Right atrium auricular region (tissue), 2 donors: Measurements from ENCODE around the gene PAK6. TPM values are rescaled to one million over a fixed set of nuclear protein-coding genes. Genes with fewer than 3 reads are reported as not detected.

ENCODE experiments used
- DNase-seq: peaks from one replicate; pipeline ENCODE4 v3.0.0-alpha.2; 2019; ENCODE audit warnings: low spot score
- H3K27ac ChIP-seq, 2 donors: fragments of 200-600 bp; sonication (generic); 1 replicate in 1 of 2; 2 replicates in 1 of 2; pipeline ENCODE4 v1.5.1; 2016 to 2019
- H3K27me3 ChIP-seq, 2 donors: fragments of 200-600 bp; sonication (generic); one replicate each; pipeline versions ENCODE4 v1.5.1 to v1.6.0; 2017 to 2019
- H3K36me3 ChIP-seq: fragments of 200-600 bp; sonication (generic); one replicate; pipeline ENCODE4 v1.5.1; 2016
- H3K4me1 ChIP-seq, 2 donors: fragments of 200-600 bp; sonication (generic); one replicate each; pipeline versions ENCODE4 v1.5.1 to v1.6.0; 2017 to 2019
- H3K4me3 ChIP-seq, 2 donors: fragments of 200-600 bp; sonication (generic); 1 replicate in 1 of 2; 2 replicates in 1 of 2; pipeline ENCODE4 v1.5.1; 2017 to 2019; ENCODE audit warnings: mild to moderate bottlenecking in 1 of 2, moderate library complexity in 1 of 2
- H3K9me3 ChIP-seq, 2 donors: fragments of 200-600 bp; sonication (generic); one replicate each; pipeline ENCODE4 v1.5.1; 2019
- total RNA-seq, 2 donors: library from RNA; depleted of rRNA; stranded (reverse); fragments of >200 nt; gene quantifications; one replicate each; pipeline ENCODE4 v1.1.0, GENCODE V29; 2016
- TF ChIP-seq, protein P1 (sequence below), 2 donors: fragments of 200-600 bp; sonication (generic); IDR thresholded peaks; one replicate each; pipeline ENCODE4 v1.5.1; 2019; ENCODE audit warnings: antibody characterized with exemption in 2 of 2

Gene PAK6
- total RNA-seq, 2 donors from 2014 or later: 15.3 to 32.5 TPM

DNA sequence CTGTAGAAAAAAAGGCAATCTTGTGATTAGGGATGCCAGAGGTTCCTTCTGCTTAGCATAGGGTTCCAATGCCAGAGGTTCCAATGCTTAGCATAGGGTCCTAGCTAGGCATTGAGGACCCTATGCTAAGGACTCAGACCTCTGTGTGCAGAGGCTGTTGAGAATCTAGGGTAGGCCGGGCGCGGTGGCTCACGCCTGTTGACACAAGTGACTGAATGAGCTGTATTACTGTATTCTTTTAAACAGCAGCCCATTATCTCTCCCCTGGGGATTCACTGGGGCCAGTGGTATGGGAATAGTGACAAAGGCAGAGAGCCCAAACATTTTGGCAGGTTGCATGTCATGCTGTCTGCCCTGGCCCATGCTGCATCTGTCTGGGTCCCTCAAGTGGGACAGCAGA lies 16.2 kb downstream of the PAK6 start:
- DNase-seq: no peak
- TF ChIP-seq, protein P1, sequence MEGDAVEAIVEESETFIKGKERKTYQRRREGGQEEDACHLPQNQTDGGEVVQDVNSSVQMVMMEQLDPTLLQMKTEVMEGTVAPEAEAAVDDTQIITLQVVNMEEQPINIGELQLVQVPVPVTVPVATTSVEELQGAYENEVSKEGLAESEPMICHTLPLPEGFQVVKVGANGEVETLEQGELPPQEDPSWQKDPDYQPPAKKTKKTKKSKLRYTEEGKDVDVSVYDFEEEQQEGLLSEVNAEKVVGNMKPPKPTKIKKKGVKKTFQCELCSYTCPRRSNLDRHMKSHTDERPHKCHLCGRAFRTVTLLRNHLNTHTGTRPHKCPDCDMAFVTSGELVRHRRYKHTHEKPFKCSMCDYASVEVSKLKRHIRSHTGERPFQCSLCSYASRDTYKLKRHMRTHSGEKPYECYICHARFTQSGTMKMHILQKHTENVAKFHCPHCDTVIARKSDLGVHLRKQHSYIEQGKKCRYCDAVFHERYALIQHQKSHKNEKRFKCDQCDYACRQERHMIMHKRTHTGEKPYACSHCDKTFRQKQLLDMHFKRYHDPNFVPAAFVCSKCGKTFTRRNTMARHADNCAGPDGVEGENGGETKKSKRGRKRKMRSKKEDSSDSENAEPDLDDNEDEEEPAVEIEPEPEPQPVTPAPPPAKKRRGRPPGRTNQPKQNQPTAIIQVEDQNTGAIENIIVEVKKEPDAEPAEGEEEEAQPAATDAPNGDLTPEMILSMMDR (IDR thresholded peaks at IDR 0.05): no peak
- Histone ChIP-seq H3K27me3 (no peaks in the 10 kb centered on the region), H3K36me3 (no peaks in the 10 kb centered on the region), H3K27ac (no peak overlapping the region), H3K4me3 (no peak overlapping the region), H3K4me1 (peaks cover 0 to 35% of the 10 kb centered on the region in 2 donors), H3K9me3 (no peaks in the 10 kb centered on the region)

DNA sequence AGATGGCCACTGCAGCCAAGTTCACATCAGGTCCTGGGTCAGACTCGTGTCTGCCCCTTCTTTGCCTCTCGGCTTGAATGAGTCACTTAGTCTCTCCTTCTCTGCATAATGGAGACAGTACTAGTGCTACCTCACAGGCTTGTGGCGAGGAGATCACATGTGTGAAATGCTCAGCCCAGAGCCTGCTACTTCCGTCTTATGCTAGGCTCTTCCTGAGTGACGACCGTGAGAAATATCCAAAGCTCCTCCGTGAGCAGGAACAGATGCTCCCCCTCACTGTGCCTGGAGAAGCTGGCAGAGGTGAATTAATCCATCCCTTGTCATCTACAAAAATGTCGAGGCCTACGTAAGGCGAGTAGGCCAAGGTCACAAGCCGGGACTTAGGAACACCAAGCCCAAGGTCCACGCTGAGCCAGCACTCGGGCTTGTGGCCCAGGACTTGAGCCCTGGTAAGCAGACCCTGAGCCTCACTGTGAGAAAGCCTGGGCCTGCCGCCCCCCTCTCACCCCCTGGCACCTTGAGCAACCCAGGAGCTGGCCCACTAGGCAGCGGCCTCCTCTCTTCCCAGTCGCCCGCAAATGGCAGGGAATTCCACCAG lies 17.9 kb downstream of the PAK6 start:
- TF ChIP-seq, protein P1 (IDR thresholded peaks at IDR 0.05): no peak
- DNase-seq: no peak
- no peaks in the 10 kb centered on the region for H3K27me3 ChIP-seq
- no peak overlapping the region for H3K4me3 ChIP-seq
- no peaks in the 10 kb centered on the region for H3K9me3 ChIP-seq
- no peak overlapping the region for H3K27ac ChIP-seq
- no peaks in the 10 kb centered on the region for H3K36me3 ChIP-seq
- H3K4me1 ChIP-seq: peaks cover 0 to 23% of the 10 kb centered on the region in 2 donors

DNA sequence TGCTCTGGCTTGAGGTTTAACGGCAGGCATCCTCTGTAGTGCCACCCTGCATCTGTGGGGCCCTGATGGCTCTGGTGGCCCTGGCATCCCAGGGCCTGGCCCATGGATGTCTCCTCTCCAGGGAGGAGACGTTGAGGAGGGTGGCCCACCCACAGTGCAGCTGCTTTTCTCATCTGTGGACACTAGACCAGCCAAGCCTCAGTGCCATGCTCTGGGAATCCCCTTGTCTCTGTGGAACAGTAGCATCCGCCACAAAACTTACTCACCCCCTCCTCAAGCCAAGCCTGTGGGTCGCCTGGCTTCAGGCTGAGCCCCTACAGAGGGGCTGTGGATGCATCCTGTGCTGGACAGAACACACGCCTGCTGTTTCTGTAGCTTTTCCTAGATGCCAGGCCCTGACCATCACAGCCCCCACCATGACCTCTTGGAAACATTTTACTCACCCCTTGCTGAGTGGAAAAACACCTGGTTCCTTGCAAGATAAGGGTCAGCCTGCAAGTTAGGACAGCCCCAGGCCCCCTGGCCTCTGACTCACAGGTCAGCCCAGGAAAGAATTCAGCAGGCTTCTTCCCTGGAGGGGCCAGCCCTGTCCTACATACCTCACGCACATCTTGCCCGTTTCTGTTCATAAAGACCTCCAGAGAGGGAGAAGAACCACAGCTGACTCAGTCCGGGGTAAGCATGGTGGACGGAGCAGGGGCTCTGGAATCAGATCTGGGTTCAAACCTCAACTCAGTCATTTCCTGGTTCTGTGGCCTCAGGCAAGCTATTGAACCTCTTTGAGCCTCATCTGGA lies 19.0 kb downstream of the PAK6 start:
- H3K27ac ChIP-seq: no peak overlapping the region
- no peak overlapping the region for H3K4me3 ChIP-seq
- peaks cover 0 to 12% of the 10 kb centered on the region in 2 donors for H3K4me1 ChIP-seq
- H3K27me3 ChIP-seq: no peaks in the 10 kb centered on the region
- no peaks in the 10 kb centered on the region for H3K9me3 ChIP-seq
- no peaks in the 10 kb centered on the region for H3K36me3 ChIP-seq
- no peak for DNase-seq
- TF ChIP-seq, protein P1 (IDR thresholded peaks at IDR 0.05): no peak

DNA sequence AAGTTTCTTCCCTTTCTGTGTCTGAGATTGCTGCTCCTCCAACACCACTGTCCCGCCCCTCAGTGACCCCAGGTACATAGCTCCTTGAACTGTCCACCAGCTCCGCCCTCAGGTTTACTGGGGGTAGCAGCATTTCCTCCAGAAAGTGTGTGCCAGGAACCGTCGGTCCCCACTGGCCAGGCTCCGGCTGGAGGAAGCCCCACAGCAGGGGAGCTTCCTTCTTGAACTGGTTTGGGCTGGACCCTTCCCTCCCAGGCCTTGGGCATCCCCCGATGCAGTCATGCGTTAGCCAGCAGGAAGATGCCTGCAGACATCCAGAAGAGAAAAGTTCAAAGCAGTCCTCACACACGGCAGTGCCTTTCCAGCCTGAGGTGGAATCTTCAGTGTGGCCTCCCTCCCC lies 19.7 kb downstream of the PAK6 start:
- DNase-seq: no peak
- H3K27me3 ChIP-seq: no peaks in the 10 kb centered on the region
- TF ChIP-seq, protein P1 (IDR thresholded peaks at IDR 0.05): no peak
- no peaks in the 10 kb centered on the region for H3K9me3 ChIP-seq
- no peaks in the 10 kb centered on the region for H3K36me3 ChIP-seq
- no peak overlapping the region for H3K4me3 ChIP-seq
- H3K4me1 ChIP-seq: peaks cover 0 to 9% of the 10 kb centered on the region in 2 donors
- no peak overlapping the region for H3K27ac ChIP-seq

DNA sequence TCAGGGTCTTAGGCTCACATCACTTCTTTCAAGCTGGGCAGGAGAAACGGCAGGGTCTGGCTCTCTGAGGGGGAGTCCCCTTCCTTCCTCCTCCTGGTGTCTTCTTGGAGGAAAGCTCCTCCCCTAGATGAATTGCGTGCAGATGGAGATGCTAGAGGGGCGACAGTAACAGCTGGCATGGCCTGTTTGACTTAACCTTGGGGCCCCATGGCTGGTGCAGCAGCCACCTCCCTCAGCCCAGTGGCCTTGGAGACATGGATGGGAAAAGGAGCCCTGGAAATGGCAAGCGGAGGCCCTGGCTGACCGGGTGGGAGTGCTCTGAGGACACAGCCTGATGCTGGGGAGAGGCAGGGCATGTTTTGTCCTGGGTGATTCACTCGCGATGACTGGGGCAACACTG lies 20.2 kb downstream of the PAK6 start:
- no peak for DNase-seq
- H3K27ac ChIP-seq: no peak overlapping the region
- no peak overlapping the region for H3K4me3 ChIP-seq
- H3K27me3 ChIP-seq: no peaks in the 10 kb centered on the region
- H3K9me3 ChIP-seq: no peaks in the 10 kb centered on the region
- TF ChIP-seq, protein P1 (IDR thresholded peaks at IDR 0.05): no peak
- peaks cover 0 to 6% of the 10 kb centered on the region in 2 donors for H3K4me1 ChIP-seq
- no peaks in the 10 kb centered on the region for H3K36me3 ChIP-seq
